Neural cell (in vitro differentiated cells): ENCODE measurements around the gene PRMT2. TPM values are rescaled to one million over a fixed set of nuclear protein-coding genes. Genes with fewer than 3 reads are reported as not detected.
"Not testable (repeated sequence)": the region's sequence is repeated elsewhere in the genome, so short reads cannot be mapped to it uniquely, and the experiment has no call there.

Source experiments
- H2AFZ ChIP-seq: fragments of 200-600, 300-800 bp; sonication (generic), shearing (Covaris generic); 2 replicates; pipeline ENCODE4 v1.6.0; 2014; ENCODE audit warnings: low read depth, mild to moderate bottlenecking, antibody characterized with exemption, low read length, moderate library complexity
- H3F3A ChIP-seq: fragments of 200-600 bp; shearing (Covaris generic); 2 replicates; pipeline ENCODE4 v1.6.1; 2016; ENCODE audit warnings: mild to moderate bottlenecking, moderate library complexity, mixed read lengths, antibody characterized with exemption, low read length; ENCODE audit not compliant: insufficient read depth, poor library complexity, severe bottlenecking
- H3K27ac ChIP-seq: fragments of 200-600, 300-800 bp; sonication (generic), shearing (Covaris generic); 2 replicates; pipeline ENCODE4 v1.5.1; 2014; ENCODE audit warnings: mild to moderate bottlenecking, low read length, moderate library complexity
- H3K27me3 ChIP-seq: fragments of 300-800, 200-600 bp; sonication (generic), shearing (Covaris generic); 2 replicates; pipeline ENCODE4 v1.6.0; 2014; ENCODE audit warnings: mild to moderate bottlenecking, low read depth, low read length, moderate library complexity; ENCODE audit not compliant: insufficient read depth
- H3K36me3 ChIP-seq: fragments of 300-800, 200-600 bp; sonication (generic), shearing (Covaris generic); 2 replicates; pipeline ENCODE4 v1.5.1; 2014; ENCODE audit warnings: mild to moderate bottlenecking, antibody characterized with exemption, low read length, moderate library complexity; ENCODE audit not compliant: insufficient read depth
- H3K4me2 ChIP-seq: fragments of 300-800, 200-600 bp; sonication (generic), shearing (Covaris generic); 2 replicates; pipeline ENCODE4 v1.6.0; 2014; ENCODE audit warnings: mild to moderate bottlenecking, low read length
- H3K4me3 ChIP-seq: fragments of 300-800, 200-600 bp; sonication (generic), shearing (Covaris generic); 2 replicates; pipeline ENCODE4 v1.5.1; 2014; ENCODE audit warnings: mild to moderate bottlenecking, low read length, moderate library complexity
- H3K79me2 ChIP-seq: fragments of 200-600 bp; shearing (Covaris generic); replicated peaks from 2 replicates; pipeline ENCODE4 v1.6.0; 2014; ENCODE audit warnings: mild to moderate bottlenecking, low read length, moderate library complexity; ENCODE audit not compliant: insufficient read depth
- H3K9ac ChIP-seq: fragments of 300-800, 200-600 bp; sonication (generic), shearing (Covaris generic); 2 replicates; pipeline ENCODE4 v1.6.1; 2016; ENCODE audit warnings: mild to moderate bottlenecking, low read length, mixed read lengths
- H3K9me2 ChIP-seq: fragments of 200-600 bp; shearing (Covaris generic); 2 replicates; pipeline ENCODE4 v1.6.1; 2016; ENCODE audit warnings: mild to moderate bottlenecking, low read length, mixed read lengths; ENCODE audit not compliant: insufficient read depth
- H3K9me3 ChIP-seq: fragments of 200-600, 300-800 bp; sonication (generic), shearing (Covaris generic); 2 replicates; pipeline ENCODE4 v1.6.1; 2016; ENCODE audit warnings: mild to moderate bottlenecking, mixed run types, low read length, moderate library complexity, mixed read lengths
- H4K20me1 ChIP-seq: fragments of 200-600 bp; shearing (Covaris generic); 2 replicates; pipeline ENCODE4 v1.6.1; 2016; ENCODE audit warnings: mild to moderate bottlenecking, mixed run types; ENCODE audit not compliant: insufficient read depth
- SMC3 ChIP-seq: fragments of 450-650 bp; conservative IDR thresholded peaks from 2 replicates; pipeline ENCODE4 v1.6.1; 2014; ENCODE audit warnings: antibody characterized with exemption, mild to moderate bottlenecking, moderate library complexity; ENCODE audit not compliant: poor library complexity
- polyA plus RNA-seq: library from polyadenylated mRNA; depleted of rRNA; stranded (reverse); fragments of >200 nt; gene quantifications from 2 replicates; pipeline ENCODE4 v1.2.3, GENCODE V29; 2014

Gene PRMT2
- polyA plus RNA-seq, 1 donor from 2014 or later, result 313 TPM

GRCh38 chr21:46675595-46676280, 40.3 kb downstream of the PRMT2 start:
- Histone ChIP-seq H3K27ac (no peak overlapping the region), H4K20me1 (no peaks in the 10 kb centered on the region), H3K4me3 (no peak overlapping the region), H2AFZ (no peak overlapping the region), H3K9me2 (no peaks in the 10 kb centered on the region), H3K9ac (no peak overlapping the region), H3K9me3 (no peaks in the 10 kb centered on the region), H3K4me2 (no peak overlapping the region), H3K27me3 (no peaks in the 10 kb centered on the region), H3K36me3 (no peaks in the 10 kb centered on the region), H3K79me2 (no peaks in the 10 kb centered on the region), H3F3A (no peaks in the 10 kb centered on the region)
- TF ChIP-seq SMC3, result no peak

- not testable (repeated sequence) for H2AFZ ChIP-seq, H3K4me2 ChIP-seq, H3K27ac ChIP-seq, H3K79me2 ChIP-seq, H3K9me3 ChIP-seq, H4K20me1 ChIP-seq, H3F3A ChIP-seq, H3K9me2 ChIP-seq, H3K36me3 ChIP-seq, H3K4me3 ChIP-seq, H3K27me3 ChIP-seq, H3K9ac ChIP-seq
Measured at GRCh38 chr21:46676542-46676941, 41.1 kb downstream of the PRMT2 start.

GRCh38 chr21:46681593-46681992, 46.1 kb downstream of the PRMT2 start:
- not testable (repeated sequence) for H3K9me2 ChIP-seq, H3K9me3 ChIP-seq

GRCh38 chr21:46698652-46699051, 63.2 kb downstream of the PRMT2 start:
- not testable (repeated sequence) for H4K20me1 ChIP-seq, H3K9me2 ChIP-seq, H3F3A ChIP-seq, H3K4me3 ChIP-seq, H2AFZ ChIP-seq, H3K9me3 ChIP-seq, H3K4me2 ChIP-seq, H3K9ac ChIP-seq, H3K79me2 ChIP-seq, H3K36me3 ChIP-seq, H3K27ac ChIP-seq, H3K27me3 ChIP-seq

More at GRCh38 chr21:46681593-46681992, 46.1 kb downstream of the PRMT2 start:
- H3F3A ChIP-seq, H3K36me3 ChIP-seq, H3K9ac ChIP-seq, H3K27ac ChIP-seq, H2AFZ ChIP-seq, H3K79me2 ChIP-seq, H3K4me2 ChIP-seq, H3K4me3 ChIP-seq, H3K27me3 ChIP-seq, H4K20me1 ChIP-seq: not testable (repeated sequence)

DNA sequence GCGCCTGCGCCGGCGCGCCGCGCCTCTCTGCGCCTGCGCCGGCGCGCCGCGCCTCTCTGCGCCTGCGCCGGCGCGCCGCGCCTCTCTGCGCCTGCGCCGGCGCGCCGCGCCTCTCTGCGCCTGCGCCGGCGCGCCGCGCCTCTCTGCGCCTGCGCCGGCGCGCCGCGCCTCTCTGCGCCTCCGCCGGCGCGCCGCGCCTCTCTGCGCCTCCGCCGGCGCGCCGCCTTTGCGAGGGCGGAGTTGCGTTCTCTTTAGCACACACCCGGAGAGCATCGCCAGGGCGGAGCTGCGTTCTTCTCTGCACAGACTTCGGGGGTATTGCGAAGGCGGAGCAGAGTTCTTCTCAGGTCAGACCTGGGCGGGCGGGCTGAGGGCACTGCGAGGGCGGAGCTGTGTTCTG, 63.6 kb downstream of the PRMT2 start:
- H3K79me2 ChIP-seq, H3K9me2 ChIP-seq, H3K27me3 ChIP-seq, H3K27ac ChIP-seq, H3K36me3 ChIP-seq, H3K4me2 ChIP-seq, H2AFZ ChIP-seq, H3K9me3 ChIP-seq, H3K9ac ChIP-seq, H4K20me1 ChIP-seq, H3K4me3 ChIP-seq, H3F3A ChIP-seq: not testable (repeated sequence)

Other genes starting within 250 kb of the PRMT2 start
- 45.0 and 53.4 TPM in 2 replicates for gene DIP2A, start 176.8 kb upstream of the PRMT2 start, polyA plus RNA-seq
- 1.4 TPM in 1 of 2 replicates, not detected in the other for gene S100B, start 30.6 kb upstream of the PRMT2 start, polyA plus RNA-seq